SK-N-SH treated with all-trans-retinoic acid at 6 μM for 48 hours (cell line): ENCODE results near the gene TTC7B.

ENCODE experiments used
- ATAC-seq: fragments of 200-7000 bp; cut with Tn5 transposase; 3 replicates; pipeline ENCODE4 v1.9.1; 2020; ENCODE audit warnings: mild to moderate bottlenecking, moderate library complexity
- BACH2 ChIP-seq: fragments of 250-450 bp; sonication (Bioruptor Pico); IDR thresholded peaks from 2 replicates; pipeline ENCODE4 v1.9.0; 2021; ENCODE audit warnings: mild to moderate bottlenecking, borderline replicate concordance
- CSDC2 ChIP-seq: fragments of 250-450 bp; sonication (Bioruptor Pico); IDR thresholded peaks from 2 replicates; pipeline ENCODE4 v1.5.0; 2020; ENCODE audit warnings: mild to moderate bottlenecking, moderate library complexity
- ESRRG ChIP-seq: fragments of 250-450 bp; sonication (Bioruptor Pico); IDR thresholded peaks from 2 replicates; pipeline ENCODE4 v1.6.1; 2021; ENCODE audit warnings: mild to moderate bottlenecking
- GLIS3 ChIP-seq: fragments of 250-450 bp; sonication (Bioruptor Pico); IDR thresholded peaks from 2 replicates; pipeline ENCODE4 v1.5.0; 2020; ENCODE audit warnings: mild to moderate bottlenecking, moderate library complexity
- ISL1 ChIP-seq: fragments of 250-450 bp; sonication (Bioruptor Pico); IDR thresholded peaks from 2 replicates; pipeline ENCODE4 v2.1.2; 2022; ENCODE audit warnings: mild to moderate bottlenecking, moderate library complexity
- OSR1 ChIP-seq: fragments of 250-450 bp; sonication (Bioruptor Pico); IDR thresholded peaks from 2 replicates; pipeline ENCODE4 v1.8.0; 2022; ENCODE audit warnings: moderate library complexity, mild to moderate bottlenecking, inconsistent platforms
- PPARA ChIP-seq: fragments of 250-450 bp; sonication (Bioruptor Pico); IDR thresholded peaks from 2 replicates; pipeline ENCODE4 v1.5.0; 2020; ENCODE audit warnings: mild to moderate bottlenecking, borderline replicate concordance
- RARB ChIP-seq: fragments of 250-450 bp; sonication (Bioruptor Pico); IDR thresholded peaks from 2 replicates; pipeline ENCODE4 v1.8.0; 2021; ENCODE audit warnings: mild to moderate bottlenecking, moderate library complexity
- SNAI2 ChIP-seq: fragments of 250-450 bp; sonication (Bioruptor Pico); IDR thresholded peaks from 2 replicates; pipeline ENCODE4 v1.5.0; 2020; ENCODE audit warnings: mild to moderate bottlenecking, moderate library complexity
- TCF4 ChIP-seq: fragments of 250-450 bp; sonication (Bioruptor Pico); IDR thresholded peaks from 2 replicates; pipeline ENCODE4 v1.8.0; 2021; ENCODE audit warnings: mild to moderate bottlenecking, moderate library complexity, borderline replicate concordance
- TOX ChIP-seq: fragments of 250-450 bp; sonication (Bioruptor Pico); IDR thresholded peaks from 2 replicates; pipeline ENCODE4 v1.8.0; 2021; ENCODE audit warnings: mild to moderate bottlenecking, moderate library complexity, borderline replicate concordance
- ZC3H10 ChIP-seq: fragments of 250-450 bp; sonication (Bioruptor Pico); IDR thresholded peaks from 2 replicates; pipeline ENCODE4 v1.5.1; 2021; ENCODE audit warnings: mild to moderate bottlenecking, moderate library complexity
- ZFP3 ChIP-seq: fragments of 250-450 bp; sonication (Bioruptor Pico); IDR thresholded peaks from 2 replicates; pipeline ENCODE4 v1.5.0; 2020; ENCODE audit warnings: mild to moderate bottlenecking, moderate library complexity
- ZFP30 ChIP-seq: fragments of 450-650 bp; formaldehyde crosslinking; IDR thresholded peaks from 2 replicates; pipeline ENCODE4 v1.5.0; 2022; ENCODE audit warnings: mild to moderate bottlenecking, moderate library complexity
- ZNF70 ChIP-seq: fragments of 450-650 bp; formaldehyde crosslinking; IDR thresholded peaks from 2 replicates; pipeline ENCODE4 v1.5.0; 2020; ENCODE audit warnings: mild to moderate bottlenecking, moderate library complexity
- ZNF8 ChIP-seq: fragments of 450-650 bp; formaldehyde crosslinking; IDR thresholded peaks from 2 replicates; pipeline ENCODE4 v1.5.0; 2020; ENCODE audit warnings: mild to moderate bottlenecking, moderate library complexity
- TF ChIP-seq, protein P1 (sequence below): fragments of 250-450 bp; sonication (Bioruptor Pico); IDR thresholded peaks from 2 replicates; pipeline ENCODE4 v1.8.0; 2020; ENCODE audit warnings: mild to moderate bottlenecking, moderate library complexity, borderline replicate concordance
- TF ChIP-seq, protein P2 (sequence below): fragments of 250-450 bp; sonication (Bioruptor Pico); IDR thresholded peaks from 2 replicates; pipeline ENCODE4 v1.8.0; 2021; ENCODE audit warnings: low read depth, mild to moderate bottlenecking, moderate library complexity, borderline replicate concordance
- TF ChIP-seq, protein P3 (sequence below): fragments of 250-450 bp; sonication (Bioruptor Pico); IDR thresholded peaks from 2 replicates; pipeline ENCODE4 v1.5.1; 2021; ENCODE audit warnings: mild to moderate bottlenecking, moderate library complexity
- TF ChIP-seq, protein P4 (sequence below): fragments of 250-450 bp; sonication (Bioruptor Pico); IDR thresholded peaks from 2 replicates; pipeline ENCODE4 v1.5.1; 2020; ENCODE audit warnings: low read depth, mild to moderate bottlenecking, moderate library complexity
- TF ChIP-seq, protein P5 (sequence below): fragments of 250-450 bp; sonication (Bioruptor Pico); IDR thresholded peaks from 2 replicates; pipeline ENCODE4 v1.5.0; 2020; ENCODE audit warnings: mild to moderate bottlenecking, moderate library complexity

TTC7B gene

DNA sequence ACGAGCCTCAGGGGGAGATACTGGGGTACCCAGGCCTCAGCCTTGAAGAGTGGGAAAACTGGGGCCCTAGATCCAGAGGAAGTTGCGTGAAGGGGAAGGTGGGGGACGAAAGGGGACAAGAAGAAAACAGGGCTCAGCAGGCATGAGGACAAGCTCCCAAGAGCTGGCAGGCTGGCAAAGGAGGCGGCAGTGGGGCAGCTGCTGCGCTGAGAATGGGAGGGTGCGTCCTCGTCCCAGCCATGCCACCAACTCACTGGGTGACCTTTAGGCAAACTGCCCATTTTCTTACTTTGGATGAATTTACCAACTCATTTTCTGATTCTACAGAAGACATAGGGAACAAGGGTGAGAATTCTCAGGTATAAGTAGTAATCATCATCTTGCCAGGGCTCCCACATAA is 133.6 kb downstream of the TTC7B start:
- no peak for ATAC-seq
- TF ChIP-seq GLIS3, result no peak
- TF ChIP-seq, protein P1, sequence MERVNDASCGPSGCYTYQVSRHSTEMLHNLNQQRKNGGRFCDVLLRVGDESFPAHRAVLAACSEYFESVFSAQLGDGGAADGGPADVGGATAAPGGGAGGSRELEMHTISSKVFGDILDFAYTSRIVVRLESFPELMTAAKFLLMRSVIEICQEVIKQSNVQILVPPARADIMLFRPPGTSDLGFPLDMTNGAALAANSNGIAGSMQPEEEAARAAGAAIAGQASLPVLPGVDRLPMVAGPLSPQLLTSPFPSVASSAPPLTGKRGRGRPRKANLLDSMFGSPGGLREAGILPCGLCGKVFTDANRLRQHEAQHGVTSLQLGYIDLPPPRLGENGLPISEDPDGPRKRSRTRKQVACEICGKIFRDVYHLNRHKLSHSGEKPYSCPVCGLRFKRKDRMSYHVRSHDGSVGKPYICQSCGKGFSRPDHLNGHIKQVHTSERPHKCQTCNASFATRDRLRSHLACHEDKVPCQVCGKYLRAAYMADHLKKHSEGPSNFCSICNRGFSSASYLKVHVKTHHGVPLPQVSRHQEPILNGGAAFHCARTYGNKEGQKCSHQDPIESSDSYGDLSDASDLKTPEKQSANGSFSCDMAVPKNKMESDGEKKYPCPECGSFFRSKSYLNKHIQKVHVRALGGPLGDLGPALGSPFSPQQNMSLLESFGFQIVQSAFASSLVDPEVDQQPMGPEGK (CRISPR knock-in tag), result no peak
- no peak for TF ChIP-seq ZFP3 (CRISPR knock-in tag)
- TF ChIP-seq SNAI2 (CRISPR knock-in tag), result no peak
- TF ChIP-seq TOX (CRISPR knock-in tag), result no peak
- TF ChIP-seq ZC3H10 (CRISPR knock-in tag), result no peak
- no peak for TF ChIP-seq BACH2
- TF ChIP-seq CSDC2 (CRISPR knock-in tag), result no peak
- TF ChIP-seq ESRRG, result no peak
- no peak for TF ChIP-seq PPARA (CRISPR knock-in tag)
- TF ChIP-seq, protein P2, sequence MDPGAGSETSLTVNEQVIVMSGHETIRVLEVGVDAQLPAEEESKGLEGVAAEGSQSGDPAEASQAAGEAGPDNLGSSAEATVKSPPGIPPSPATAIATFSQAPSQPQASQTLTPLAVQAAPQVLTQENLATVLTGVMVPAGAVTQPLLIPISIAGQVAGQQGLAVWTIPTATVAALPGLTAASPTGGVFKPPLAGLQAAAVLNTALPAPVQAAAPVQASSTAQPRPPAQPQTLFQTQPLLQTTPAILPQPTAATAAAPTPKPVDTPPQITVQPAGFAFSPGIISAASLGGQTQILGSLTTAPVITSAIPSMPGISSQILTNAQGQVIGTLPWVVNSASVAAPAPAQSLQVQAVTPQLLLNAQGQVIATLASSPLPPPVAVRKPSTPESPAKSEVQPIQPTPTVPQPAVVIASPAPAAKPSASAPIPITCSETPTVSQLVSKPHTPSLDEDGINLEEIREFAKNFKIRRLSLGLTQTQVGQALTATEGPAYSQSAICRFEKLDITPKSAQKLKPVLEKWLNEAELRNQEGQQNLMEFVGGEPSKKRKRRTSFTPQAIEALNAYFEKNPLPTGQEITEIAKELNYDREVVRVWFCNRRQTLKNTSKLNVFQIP (CRISPR knock-in tag), result no peak
- no peak for TF ChIP-seq ZFP30
- TF ChIP-seq RARB (CRISPR knock-in tag), result no peak
- TF ChIP-seq, protein P3, sequence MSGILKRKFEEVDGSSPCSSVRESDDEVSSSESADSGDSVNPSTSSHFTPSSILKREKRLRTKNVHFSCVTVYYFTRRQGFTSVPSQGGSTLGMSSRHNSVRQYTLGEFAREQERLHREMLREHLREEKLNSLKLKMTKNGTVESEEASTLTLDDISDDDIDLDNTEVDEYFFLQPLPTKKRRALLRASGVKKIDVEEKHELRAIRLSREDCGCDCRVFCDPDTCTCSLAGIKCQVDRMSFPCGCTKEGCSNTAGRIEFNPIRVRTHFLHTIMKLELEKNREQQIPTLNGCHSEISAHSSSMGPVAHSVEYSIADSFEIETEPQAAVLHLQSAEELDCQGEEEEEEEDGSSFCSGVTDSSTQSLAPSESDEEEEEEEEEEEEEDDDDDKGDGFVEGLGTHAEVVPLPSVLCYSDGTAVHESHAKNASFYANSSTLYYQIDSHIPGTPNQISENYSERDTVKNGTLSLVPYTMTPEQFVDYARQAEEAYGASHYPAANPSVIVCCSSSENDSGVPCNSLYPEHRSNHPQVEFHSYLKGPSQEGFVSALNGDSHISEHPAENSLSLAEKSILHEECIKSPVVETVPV (CRISPR knock-in tag), result no peak
- TF ChIP-seq, protein P4, sequence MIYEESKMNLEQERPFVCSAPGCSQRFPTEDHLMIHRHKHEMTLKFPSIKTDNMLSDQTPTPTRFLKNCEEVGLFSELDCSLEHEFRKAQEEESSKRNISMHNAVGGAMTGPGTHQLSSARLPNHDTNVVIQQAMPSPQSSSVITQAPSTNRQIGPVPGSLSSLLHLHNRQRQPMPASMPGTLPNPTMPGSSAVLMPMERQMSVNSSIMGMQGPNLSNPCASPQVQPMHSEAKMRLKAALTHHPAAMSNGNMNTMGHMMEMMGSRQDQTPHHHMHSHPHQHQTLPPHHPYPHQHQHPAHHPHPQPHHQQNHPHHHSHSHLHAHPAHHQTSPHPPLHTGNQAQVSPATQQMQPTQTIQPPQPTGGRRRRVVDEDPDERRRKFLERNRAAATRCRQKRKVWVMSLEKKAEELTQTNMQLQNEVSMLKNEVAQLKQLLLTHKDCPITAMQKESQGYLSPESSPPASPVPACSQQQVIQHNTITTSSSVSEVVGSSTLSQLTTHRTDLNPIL, result no peak
- no peak for TF ChIP-seq TCF4 (CRISPR knock-in tag)
- no peak for TF ChIP-seq ZNF70 (CRISPR knock-in tag)
- no peak for TF ChIP-seq OSR1 (CRISPR knock-in tag)
- TF ChIP-seq ISL1 (CRISPR knock-in tag), result no peak

DNA sequence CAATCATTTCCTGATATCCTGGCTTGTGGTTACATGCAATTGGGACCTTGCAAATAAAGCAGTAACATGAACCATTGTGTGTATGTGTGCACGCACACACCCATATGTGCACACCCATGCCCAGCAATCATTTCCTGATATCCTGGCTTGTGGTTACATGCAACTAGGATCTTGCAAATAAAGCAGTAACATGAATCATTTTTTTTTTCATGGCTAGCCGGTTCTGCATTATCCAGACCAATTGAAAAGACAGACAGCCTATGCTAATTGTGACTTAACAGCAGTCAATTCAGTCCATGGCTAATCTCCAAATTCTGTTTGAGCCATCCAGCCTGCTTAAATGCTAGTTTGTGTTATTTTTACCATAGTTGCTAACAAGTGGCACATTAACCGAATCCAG is 134.3 kb downstream of the TTC7B start:
- TF ChIP-seq RARB (CRISPR knock-in tag) (no peak), OSR1 (CRISPR knock-in tag) (no peak), ISL1 (CRISPR knock-in tag) (no peak), ZNF8 (CRISPR knock-in tag) (no peak), ZFP3 (CRISPR knock-in tag) (no peak), CSDC2 (CRISPR knock-in tag) (no peak)
- TF ChIP-seq, protein P2 (CRISPR knock-in tag), result no peak
- TF ChIP-seq, protein P3 (CRISPR knock-in tag), result no peak
- TF ChIP-seq, protein P5, sequence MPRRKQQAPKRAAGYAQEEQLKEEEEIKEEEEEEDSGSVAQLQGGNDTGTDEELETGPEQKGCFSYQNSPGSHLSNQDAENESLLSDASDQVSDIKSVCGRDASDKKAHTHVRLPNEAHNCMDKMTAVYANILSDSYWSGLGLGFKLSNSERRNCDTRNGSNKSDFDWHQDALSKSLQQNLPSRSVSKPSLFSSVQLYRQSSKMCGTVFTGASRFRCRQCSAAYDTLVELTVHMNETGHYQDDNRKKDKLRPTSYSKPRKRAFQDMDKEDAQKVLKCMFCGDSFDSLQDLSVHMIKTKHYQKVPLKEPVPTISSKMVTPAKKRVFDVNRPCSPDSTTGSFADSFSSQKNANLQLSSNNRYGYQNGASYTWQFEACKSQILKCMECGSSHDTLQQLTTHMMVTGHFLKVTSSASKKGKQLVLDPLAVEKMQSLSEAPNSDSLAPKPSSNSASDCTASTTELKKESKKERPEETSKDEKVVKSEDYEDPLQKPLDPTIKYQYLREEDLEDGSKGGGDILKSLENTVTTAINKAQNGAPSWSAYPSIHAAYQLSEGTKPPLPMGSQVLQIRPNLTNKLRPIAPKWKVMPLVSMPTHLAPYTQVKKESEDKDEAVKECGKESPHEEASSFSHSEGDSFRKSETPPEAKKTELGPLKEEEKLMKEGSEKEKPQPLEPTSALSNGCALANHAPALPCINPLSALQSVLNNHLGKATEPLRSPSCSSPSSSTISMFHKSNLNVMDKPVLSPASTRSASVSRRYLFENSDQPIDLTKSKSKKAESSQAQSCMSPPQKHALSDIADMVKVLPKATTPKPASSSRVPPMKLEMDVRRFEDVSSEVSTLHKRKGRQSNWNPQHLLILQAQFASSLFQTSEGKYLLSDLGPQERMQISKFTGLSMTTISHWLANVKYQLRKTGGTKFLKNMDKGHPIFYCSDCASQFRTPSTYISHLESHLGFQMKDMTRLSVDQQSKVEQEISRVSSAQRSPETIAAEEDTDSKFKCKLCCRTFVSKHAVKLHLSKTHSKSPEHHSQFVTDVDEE (CRISPR knock-in tag), result no peak
- TF ChIP-seq, protein P1 (CRISPR knock-in tag), result no peak
- ATAC-seq, result peak; percentile 5; the same call in 1 of the 3 replicates
